GM23338 (cell line): ENCODE measurements around the gene ZNF524. TPM values are rescaled to one million over a fixed set of nuclear protein-coding genes. Genes with fewer than 3 reads are reported as not detected.

Source experiments
- ATAC-seq: fragments of 200-7000 bp; cut with Tn5 transposase; 3 replicates; pipeline ENCODE4 v1.9.1; 2020
- DNase-seq: peaks from one replicate; pipeline ENCODE4 v3.0.0-alpha.2; 2015; ENCODE audit warnings: low spot score
- H2AFZ ChIP-seq: fragments of 200-600 bp; sonication (generic); 2 replicates; pipeline ENCODE4 v1.8.0; 2016; ENCODE audit warnings: antibody characterized with exemption, mild to moderate bottlenecking, moderate library complexity
- H3F3A ChIP-seq: fragments of 200-600 bp; sonication (generic); replicated peaks from 2 replicates; pipeline ENCODE4 v1.8.0; 2017; ENCODE audit warnings: antibody characterized with exemption, mixed run types, low read depth
- H3K27ac ChIP-seq: fragments of 200-600 bp; sonication (generic); 2 replicates; pipeline ENCODE4 v1.6.1; 2016; ENCODE audit warnings: low read depth
- H3K27me3 ChIP-seq: fragments of 200-600 bp; sonication (generic); 2 replicates; pipeline ENCODE4 v1.8.0; 2016; ENCODE audit warnings: mild to moderate bottlenecking, mixed run types, moderate library complexity; ENCODE audit not compliant: insufficient read depth
- H3K36me3 ChIP-seq: fragments of 200-600 bp; sonication (generic); 2 replicates; pipeline ENCODE4 v1.8.0; 2016; ENCODE audit warnings: mild to moderate bottlenecking; ENCODE audit not compliant: insufficient read depth
- H3K4me1 ChIP-seq: fragments of 200-600 bp; sonication (generic); 2 replicates; pipeline ENCODE4 v1.8.0; 2016; ENCODE audit warnings: mild to moderate bottlenecking, moderate library complexity; ENCODE audit not compliant: insufficient read depth
- H3K4me2 ChIP-seq: fragments of 200-600 bp; sonication (generic); 2 replicates; pipeline ENCODE4 v1.7.1; 2017; ENCODE audit warnings: mixed run types
- H3K4me3 ChIP-seq: fragments of 200-600 bp; sonication (generic); 2 replicates; pipeline ENCODE4 v1.6.1; 2016; ENCODE audit warnings: mixed run types
- H3K79me2 ChIP-seq: fragments of 200-600 bp; sonication (generic); replicated peaks from 2 replicates; pipeline ENCODE4 v1.8.0; 2017; ENCODE audit warnings: mild to moderate bottlenecking; ENCODE audit not compliant: insufficient read depth
- H3K9me2 ChIP-seq: fragments of 200-600 bp; sonication (generic); 2 replicates; pipeline ENCODE4 v1.8.0; 2017; ENCODE audit not compliant: insufficient read depth
- H4K20me1 ChIP-seq: fragments of 200-600 bp; sonication (generic); replicated peaks from 2 replicates; pipeline ENCODE4 v1.8.0; 2017; ENCODE audit warnings: mild to moderate bottlenecking; ENCODE audit not compliant: insufficient read depth
- H3K27ac Mint-ChIP-seq: 2 replicates; pipeline ENCODE4 v1.8.0; 2020; ENCODE audit warnings: inconsistent platforms, mild to moderate bottlenecking, moderate library complexity, mixed read lengths
- H3K27me3 Mint-ChIP-seq: 3 replicates; pipeline ENCODE4 v1.8.0; 2022; ENCODE audit warnings: low read depth, mild to moderate bottlenecking, moderate library complexity, mixed read lengths, inconsistent platforms; ENCODE audit not compliant: insufficient read depth, poor library complexity
- H3K36me3 Mint-ChIP-seq: 3 replicates; pipeline ENCODE4 v1.8.0; 2021; ENCODE audit warnings: low read depth, mild to moderate bottlenecking, inconsistent platforms, moderate library complexity, mixed read lengths
- H3K4me1 Mint-ChIP-seq: 3 replicates; pipeline ENCODE4 v1.8.0; 2020; ENCODE audit warnings: mild to moderate bottlenecking, inconsistent platforms, mixed read lengths
- H3K4me3 Mint-ChIP-seq: 3 replicates; pipeline ENCODE4 v1.8.0; 2021; ENCODE audit warnings: moderate library complexity, mild to moderate bottlenecking, inconsistent platforms, mixed read lengths
- H3K9me3 Mint-ChIP-seq: 3 replicates; pipeline ENCODE4 v1.8.0; 2020; ENCODE audit warnings: moderate library complexity, mild to moderate bottlenecking, inconsistent platforms, mixed read lengths
- CREB1 ChIP-seq: fragments of 250-450 bp; sonication (Bioruptor Pico); IDR thresholded peaks from 2 replicates; pipeline ENCODE4 v1.5.0; 2020; ENCODE audit warnings: low read depth, mild to moderate bottlenecking, moderate library complexity
- CTCF ChIP-seq, 2 experiments: fragments of 200-600 bp in 1 of 2; sonication (generic) in 1 of 2; conservative IDR thresholded peaks; 2 replicates each; pipeline versions ENCODE4 v1.5.1 to v1.6.1; 2016 to 2017; ENCODE audit warnings: antibody characterized with exemption in 2 of 2, low read depth in 2 of 2, mild to moderate bottlenecking in 2 of 2, moderate library complexity in 1 of 2
- ETS1 ChIP-seq: IDR thresholded peaks from 2 replicates; pipeline ENCODE4 v1.6.1; 2016; ENCODE audit warnings: antibody characterized with exemption
- EZH2 ChIP-seq: fragments of 200-600 bp; sonication (generic); IDR thresholded peaks from one replicate; pipeline ENCODE4 v1.8.0; 2017; ENCODE audit warnings: antibody characterized with exemption, mild to moderate bottlenecking, low read depth; ENCODE audit not compliant: unreplicated experiment
- NANOG ChIP-seq: IDR thresholded peaks from 2 replicates; pipeline ENCODE4 v1.6.1; 2016; ENCODE audit warnings: antibody characterized with exemption, borderline replicate concordance
- POLR2AphosphoS5 ChIP-seq: IDR thresholded peaks from 2 replicates; pipeline ENCODE4 v1.6.1; 2016; ENCODE audit warnings: antibody characterized with exemption, low read depth
- STAT1 ChIP-seq: IDR thresholded peaks from one replicate; pipeline ENCODE4 v1.6.1; 2016; ENCODE audit warnings: antibody characterized with exemption; ENCODE audit not compliant: unreplicated experiment
- ZNF114 ChIP-seq: fragments of 250-450 bp; sonication (Bioruptor Pico); IDR thresholded peaks from 2 replicates; pipeline ENCODE4 v1.5.0; 2020; ENCODE audit warnings: mild to moderate bottlenecking, moderate library complexity
- polyA plus RNA-seq: library from polyadenylated mRNA; unstranded; fragments of >200 nt; fragmentation: Nextera tagmentation; extraction: Ambion mirVana; gene quantifications from 2 replicates; pipeline ENCODE4 v1.2.1, GENCODE V29; 2016
- total RNA-seq: library from RNA; depleted of rRNA; stranded (reverse); fragments of >200 nt; shearing (Covaris generic); gene quantifications from 2 replicates; pipeline ENCODE4 v1.2.3, GENCODE V29; 2014
- TF ChIP-seq, protein P1 (sequence below): fragments of 250-450 bp; sonication (Bioruptor Pico); IDR thresholded peaks from 2 replicates; pipeline ENCODE4 v1.5.0; 2020; ENCODE audit warnings: mild to moderate bottlenecking, moderate library complexity

ZNF524 gene
- total and polyA plus RNA-seq, 2 experiments from 2014 or later: 6.0 to 8.3 TPM

DNA sequence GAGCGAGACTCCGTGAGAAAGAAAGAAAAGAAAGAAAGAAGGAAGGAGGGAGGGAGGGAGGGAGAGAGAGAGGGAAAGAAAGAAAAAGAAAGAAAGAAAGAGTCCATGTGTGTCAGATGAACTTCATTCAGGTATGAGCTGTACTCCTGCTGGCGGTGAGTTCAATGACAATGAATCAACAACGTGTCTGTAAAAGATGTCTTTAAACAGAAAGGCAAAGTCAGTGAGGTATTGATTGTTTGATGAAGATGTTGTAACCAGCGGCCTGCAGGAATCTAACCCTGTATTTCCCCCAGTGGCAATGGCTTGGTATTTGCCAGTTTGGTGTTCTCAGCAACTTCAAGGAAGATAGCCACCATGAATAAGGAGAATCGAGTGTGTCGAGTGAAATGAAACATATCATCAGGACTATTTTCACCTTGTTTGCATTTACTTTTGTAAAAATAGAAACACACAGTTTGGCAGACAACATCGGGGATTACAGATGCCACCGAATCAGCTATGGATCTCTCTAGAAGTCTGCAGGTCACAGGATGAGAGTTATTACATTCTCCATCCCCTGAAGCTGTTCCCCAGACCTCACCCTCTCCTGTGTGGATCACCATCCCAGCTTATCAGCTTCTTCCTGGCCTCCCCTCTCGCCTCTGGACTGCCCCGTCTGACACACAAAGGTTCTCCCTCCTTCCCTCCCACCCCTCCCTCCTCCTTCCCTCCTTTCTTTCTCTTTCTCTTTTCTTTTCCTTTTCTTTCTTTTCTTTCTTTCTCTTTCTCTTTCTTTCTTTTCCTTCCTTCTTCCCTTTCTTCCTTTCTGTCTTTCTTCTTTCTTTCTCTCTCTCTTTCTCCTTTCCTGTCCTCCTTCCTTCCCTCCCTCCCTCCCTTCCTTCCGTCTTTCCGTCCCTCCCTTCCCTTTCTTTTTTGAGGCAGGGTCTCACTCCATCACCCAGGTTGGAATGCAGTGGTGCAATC, 46.6 kb upstream of the ZNF524 start (continued):
- TF ChIP-seq, protein P1, sequence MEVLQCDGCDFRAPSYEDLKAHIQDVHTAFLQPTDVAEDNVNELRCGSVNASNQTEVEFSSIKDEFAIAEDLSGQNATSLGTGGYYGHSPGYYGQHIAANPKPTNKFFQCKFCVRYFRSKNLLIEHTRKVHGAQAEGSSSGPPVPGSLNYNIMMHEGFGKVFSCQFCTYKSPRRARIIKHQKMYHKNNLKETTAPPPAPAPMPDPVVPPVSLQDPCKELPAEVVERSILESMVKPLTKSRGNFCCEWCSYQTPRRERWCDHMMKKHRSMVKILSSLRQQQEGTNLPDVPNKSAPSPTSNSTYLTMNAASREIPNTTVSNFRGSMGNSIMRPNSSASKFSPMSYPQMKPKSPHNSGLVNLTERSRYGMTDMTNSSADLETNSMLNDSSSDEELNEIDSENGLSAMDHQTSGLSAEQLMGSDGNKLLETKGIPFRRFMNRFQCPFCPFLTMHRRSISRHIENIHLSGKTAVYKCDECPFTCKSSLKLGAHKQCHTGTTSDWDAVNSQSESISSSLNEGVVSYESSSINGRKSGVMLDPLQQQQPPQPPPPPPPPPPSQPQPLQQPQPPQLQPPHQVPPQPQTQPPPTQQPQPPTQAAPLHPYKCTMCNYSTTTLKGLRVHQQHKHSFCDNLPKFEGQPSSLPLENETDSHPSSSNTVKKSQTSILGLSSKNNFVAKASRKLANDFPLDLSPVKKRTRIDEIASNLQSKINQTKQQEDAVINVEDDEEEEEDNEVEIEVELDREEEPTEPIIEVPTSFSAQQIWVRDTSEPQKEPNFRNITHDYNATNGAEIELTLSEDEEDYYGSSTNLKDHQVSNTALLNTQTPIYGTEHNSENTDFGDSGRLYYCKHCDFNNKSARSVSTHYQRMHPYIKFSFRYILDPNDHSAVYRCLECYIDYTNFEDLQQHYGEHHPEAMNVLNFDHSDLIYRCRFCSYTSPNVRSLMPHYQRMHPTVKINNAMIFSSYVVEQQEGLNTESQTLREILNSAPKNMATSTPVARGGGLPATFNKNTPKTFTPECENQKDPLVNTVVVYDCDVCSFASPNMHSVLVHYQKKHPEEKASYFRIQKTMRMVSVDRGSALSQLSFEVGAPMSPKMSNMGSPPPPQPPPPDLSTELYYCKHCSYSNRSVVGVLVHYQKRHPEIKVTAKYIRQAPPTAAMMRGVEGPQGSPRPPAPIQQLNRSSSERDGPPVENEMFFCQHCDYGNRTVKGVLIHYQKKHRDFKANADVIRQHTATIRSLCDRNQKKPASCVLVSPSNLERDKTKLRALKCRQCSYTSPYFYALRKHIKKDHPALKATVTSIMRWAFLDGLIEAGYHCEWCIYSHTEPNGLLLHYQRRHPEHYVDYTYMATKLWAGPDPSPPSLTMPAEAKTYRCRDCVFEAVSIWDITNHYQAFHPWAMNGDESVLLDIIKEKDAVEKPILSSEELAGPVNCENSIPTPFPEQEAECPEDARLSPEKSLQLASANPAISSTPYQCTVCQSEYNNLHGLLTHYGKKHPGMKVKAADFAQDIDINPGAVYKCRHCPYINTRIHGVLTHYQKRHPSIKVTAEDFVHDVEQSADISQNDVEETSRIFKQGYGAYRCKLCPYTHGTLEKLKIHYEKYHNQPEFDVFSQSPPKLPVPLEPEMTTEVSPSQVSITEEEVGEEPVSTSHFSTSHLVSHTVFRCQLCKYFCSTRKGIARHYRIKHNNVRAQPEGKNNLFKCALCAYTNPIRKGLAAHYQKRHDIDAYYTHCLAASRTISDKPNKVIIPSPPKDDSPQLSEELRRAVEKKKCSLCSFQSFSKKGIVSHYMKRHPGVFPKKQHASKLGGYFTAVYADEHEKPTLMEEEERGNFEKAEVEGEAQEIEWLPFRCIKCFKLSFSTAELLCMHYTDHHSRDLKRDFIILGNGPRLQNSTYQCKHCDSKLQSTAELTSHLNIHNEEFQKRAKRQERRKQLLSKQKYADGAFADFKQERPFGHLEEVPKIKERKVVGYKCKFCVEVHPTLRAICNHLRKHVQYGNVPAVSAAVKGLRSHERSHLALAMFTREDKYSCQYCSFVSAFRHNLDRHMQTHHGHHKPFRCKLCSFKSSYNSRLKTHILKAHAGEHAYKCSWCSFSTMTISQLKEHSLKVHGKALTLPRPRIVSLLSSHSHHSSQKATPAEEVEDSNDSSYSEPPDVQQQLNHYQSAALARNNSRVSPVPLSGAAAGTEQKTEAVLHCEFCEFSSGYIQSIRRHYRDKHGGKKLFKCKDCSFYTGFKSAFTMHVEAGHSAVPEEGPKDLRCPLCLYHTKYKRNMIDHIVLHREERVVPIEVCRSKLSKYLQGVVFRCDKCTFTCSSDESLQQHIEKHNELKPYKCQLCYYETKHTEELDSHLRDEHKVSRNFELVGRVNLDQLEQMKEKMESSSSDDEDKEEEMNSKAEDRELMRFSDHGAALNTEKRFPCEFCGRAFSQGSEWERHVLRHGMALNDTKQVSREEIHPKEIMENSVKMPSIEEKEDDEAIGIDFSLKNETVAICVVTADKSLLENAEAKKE (CRISPR knock-in tag): no peak
- no peak for TF ChIP-seq NANOG
- no peak for TF ChIP-seq CTCF (conservative IDR thresholded peaks at IDR 0.05; ENCODE audit: low read depth in 2 of 2)
- no peak for TF ChIP-seq EZH2

DNA sequence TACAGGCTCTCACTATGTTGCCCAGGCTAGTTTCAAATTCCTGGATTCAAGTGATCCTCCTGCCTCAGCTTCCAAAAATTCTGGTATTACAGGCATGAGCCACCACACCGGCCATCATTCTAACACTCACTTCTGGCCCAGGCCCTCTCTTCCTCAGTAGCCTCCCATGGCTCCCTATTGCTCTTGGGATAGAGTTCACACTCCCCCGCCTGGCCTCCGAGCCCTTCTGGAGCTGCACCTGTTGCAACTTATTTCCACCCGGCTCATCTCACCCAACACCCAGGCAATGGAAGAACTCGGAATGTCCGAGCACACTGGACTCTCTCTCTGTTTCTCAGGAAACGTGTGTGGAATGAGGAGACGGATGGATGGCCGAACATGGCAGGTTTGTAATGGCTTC, 45.8 kb upstream of the ZNF524 start:
- Histone ChIP-seq H2AFZ (no peak overlapping the region), H3K4me3 (no peak overlapping the region), H3K36me3 (no peaks in the 10 kb centered on the region), H3K4me1 (peaks cover 17% of the 10 kb centered on the region), H3K27me3 (no peaks in the 10 kb centered on the region), H3K4me2 (no peak overlapping the region), H3F3A (no peaks in the 10 kb centered on the region; the same call in 1 of the 2 replicates), H3K79me2 (no peaks in the 10 kb centered on the region), H3K27ac (no peak overlapping the region), H3K9me2 (no peaks in the 10 kb centered on the region), H4K20me1 (no peaks in the 10 kb centered on the region)
- Mint-ChIP-seq H3K36me3 (no peaks in the 10 kb centered on the region), H3K9me3 (no peaks in the 10 kb centered on the region), H3K27me3 (peaks cover 21% of the 10 kb centered on the region), H3K4me3 (no peak overlapping the region), H3K27ac (no peak overlapping the region), H3K4me1 (peaks cover 34% of the 10 kb centered on the region)
- DNase-seq: no peak
- no peak for ATAC-seq
- TF ChIP-seq STAT1 (no peak), ZNF114 (CRISPR knock-in tag) (no peak), CREB1 (no peak), ETS1 (no peak), NANOG (no peak), POLR2AphosphoS5 (no peak)
